AG04450 (cell line): ENCODE data around the gene TACC2. TPM values are rescaled to one million over a fixed set of nuclear protein-coding genes. Genes with fewer than 3 reads are reported as not detected.
A peak's percentile ranks its signal among the peaks of the same experiment; 100 is the strongest.

Experiments used
- CTCF ChIA-PET: fragments of 300-600, 350-600 bp; formaldehyde crosslinking; extraction: SDS; loops from one replicate; lab custom pipeline; 2022; ENCODE audit warnings: antibody characterized with exemption, inconsistent platforms; lab: Charles Lee
- POLR2A ChIA-PET: fragments of 350-600 bp; formaldehyde crosslinking; extraction: SDS; loops from one replicate; lab custom pipeline; 2021; ENCODE audit warnings: antibody characterized with exemption, inconsistent platforms; lab: Yijun Ruan, JAX
- DNase-seq: peaks from one replicate; pipeline ENCODE4 v3.0.0-alpha.2; 2011; ENCODE audit warnings: low read depth, low spot score
- H3K27ac ChIP-seq: one replicate; pipeline ENCODE4 v1.5.1; 2012; ENCODE audit warnings: low read depth, low read length, control low read depth
- H3K27me3 ChIP-seq: one replicate; pipeline ENCODE4 v1.6.0; 2012; ENCODE audit warnings: low read length; ENCODE audit not compliant: control insufficient read depth, insufficient read depth
- H3K4me3 ChIP-seq: 2 replicates; pipeline ENCODE4 v1.5.1; 2011; ENCODE audit warnings: mild to moderate bottlenecking, low read depth, low read length, control low read depth
- H3K9me3 ChIP-seq: 2 replicates; pipeline ENCODE4 v1.5.1; 2012; ENCODE audit warnings: low read length; ENCODE audit not compliant: control insufficient read depth, insufficient read depth
- CTCF ChIP-seq: IDR thresholded peaks from 2 replicates; pipeline ENCODE4 v1.5.1; 2011; ENCODE audit warnings: low read depth, low read length, control low read depth, inconsistent platforms
- polyA plus RNA-seq: library from polyadenylated mRNA; depleted of rRNA; stranded (reverse); fragments of >200 nt; gene quantifications from 2 replicates; pipeline ENCODE4 v1.2.3, GENCODE V29; 2011

Gene TACC2
- polyA plus RNA-seq, 1 experiment, result 16.8 TPM

DNA sequence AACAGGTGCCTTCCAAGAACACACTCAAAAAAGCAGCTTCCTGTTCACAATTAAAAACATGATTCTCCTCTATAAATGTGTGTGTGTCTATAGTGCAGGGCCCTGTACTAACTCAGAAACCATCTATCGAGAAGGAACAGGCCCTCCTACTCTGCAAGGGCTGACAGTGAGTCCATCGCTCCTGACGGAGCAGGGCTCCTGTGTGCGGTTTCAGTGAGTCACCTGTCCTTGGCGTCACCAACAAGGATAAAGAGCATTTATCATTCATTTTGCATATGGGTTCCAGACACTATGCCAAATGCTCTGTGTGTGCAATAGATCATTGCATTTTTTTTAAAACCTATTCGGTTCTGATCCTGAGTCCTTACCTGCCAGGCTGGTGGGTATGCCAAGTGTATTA lies 63.7 kb downstream of the TACC2 start:
- ChIA-PET POLR2A (no interaction called here), CTCF (interaction anchor here (0.6 to 2.9 kb wide), 10 partner anchors 9 to 382 kb away, joined by 3 to 61 read pairs (median 6); no protein-coding TSS in a partner anchor)
- Histone ChIP-seq H3K27me3 (no peaks in the 10 kb centered on the region), H3K27ac (no peak overlapping the region), H3K4me3 (no peak overlapping the region), H3K9me3 (no peaks in the 10 kb centered on the region)
- no peak for DNase-seq
- no peak for TF ChIP-seq CTCF

- no peak overlapping the region for H3K27ac ChIP-seq
- no peaks in the 10 kb centered on the region for H3K27me3 ChIP-seq
- DNase-seq, result no peak
- TF ChIP-seq CTCF, result no peak
- ChIA-PET POLR2A (no interaction called here), CTCF (interaction anchor here (2.9 kb wide), 1 partner anchor 9 kb away, joined by 61 read pairs; no protein-coding TSS in a partner anchor)
- no peaks in the 10 kb centered on the region for H3K9me3 ChIP-seq
- no peak overlapping the region for H3K4me3 ChIP-seq
Measured at GRCh38 chr10:122053314-122053713, 64.4 kb downstream of the TACC2 start.

DNA sequence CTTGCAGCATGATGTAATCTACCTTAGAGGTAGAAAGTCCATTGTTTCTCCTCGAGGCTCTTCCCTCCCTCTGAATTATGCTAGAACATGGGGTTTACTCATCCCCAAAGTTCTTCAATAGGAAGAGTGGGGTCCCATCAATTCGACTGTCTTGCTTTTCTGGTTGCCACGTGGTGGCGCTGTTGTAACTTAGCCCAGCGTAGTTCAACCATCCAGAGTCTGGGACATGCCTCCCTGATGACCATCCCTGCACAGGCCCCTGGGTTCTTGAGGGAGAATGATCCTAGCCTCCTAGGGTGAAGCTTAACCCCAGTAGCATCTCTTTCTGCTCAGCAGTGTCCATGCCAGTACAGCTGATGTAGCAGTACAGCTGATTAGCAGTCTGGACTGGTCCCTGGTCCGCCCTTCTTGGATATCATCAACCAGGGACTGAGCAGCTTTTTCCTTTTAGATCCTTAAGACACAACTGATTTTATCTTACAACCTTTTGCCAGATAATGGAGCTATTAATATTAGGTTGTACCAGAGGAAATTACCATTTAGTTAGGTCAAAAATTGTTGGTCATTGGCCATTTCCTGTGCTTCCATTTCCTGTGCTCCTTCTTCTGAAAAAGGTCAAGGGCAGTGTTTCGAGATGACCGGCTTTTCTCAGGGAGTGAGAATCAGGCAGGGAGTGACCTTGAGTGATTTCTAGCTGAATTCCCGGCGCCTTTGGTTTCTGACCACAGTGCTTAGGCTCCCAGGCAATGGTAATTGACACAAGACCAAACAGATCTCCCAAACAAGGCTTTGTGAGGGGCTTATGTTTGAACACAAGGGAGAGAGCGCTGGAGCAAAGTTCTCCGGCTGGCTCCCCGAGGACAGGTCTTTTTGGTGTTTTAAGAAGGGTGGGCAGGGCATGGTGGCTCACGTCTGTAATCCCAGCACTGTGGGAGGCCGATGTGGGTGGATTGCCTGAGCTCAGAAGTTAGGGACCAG lies 65.4 kb downstream of the TACC2 start:
- ChIA-PET CTCF (interaction anchor here (0.7 to 1.6 kb wide), 10 partner anchors 9 to 381 kb away, joined by 3 to 14 read pairs (median 5); no protein-coding TSS in a partner anchor), POLR2A (no interaction called here)
- TF ChIP-seq CTCF, result peak; percentile 63
- no peaks in the 10 kb centered on the region for H3K27me3 ChIP-seq
- H3K9me3 ChIP-seq, result no peaks in the 10 kb centered on the region
- H3K27ac ChIP-seq, result no peak overlapping the region
- H3K4me3 ChIP-seq, result no peak overlapping the region
- DNase-seq, result no peak

- ChIA-PET POLR2A (no interaction called here), CTCF (interaction anchor here (1.2 to 1.6 kb wide), 4 partner anchors 10 to 213 kb away, joined by 3 to 6 read pairs (median 4); no protein-coding TSS in a partner anchor)
- Histone ChIP-seq H3K9me3 (no peaks in the 10 kb centered on the region), H3K4me3 (no peak overlapping the region), H3K27ac (no peak overlapping the region), H3K27me3 (no peaks in the 10 kb centered on the region)
- TF ChIP-seq CTCF, result no peak
- no peak for DNase-seq
Measured at GRCh38 chr10:122055252-122055651, 66.3 kb downstream of the TACC2 start.

DNA sequence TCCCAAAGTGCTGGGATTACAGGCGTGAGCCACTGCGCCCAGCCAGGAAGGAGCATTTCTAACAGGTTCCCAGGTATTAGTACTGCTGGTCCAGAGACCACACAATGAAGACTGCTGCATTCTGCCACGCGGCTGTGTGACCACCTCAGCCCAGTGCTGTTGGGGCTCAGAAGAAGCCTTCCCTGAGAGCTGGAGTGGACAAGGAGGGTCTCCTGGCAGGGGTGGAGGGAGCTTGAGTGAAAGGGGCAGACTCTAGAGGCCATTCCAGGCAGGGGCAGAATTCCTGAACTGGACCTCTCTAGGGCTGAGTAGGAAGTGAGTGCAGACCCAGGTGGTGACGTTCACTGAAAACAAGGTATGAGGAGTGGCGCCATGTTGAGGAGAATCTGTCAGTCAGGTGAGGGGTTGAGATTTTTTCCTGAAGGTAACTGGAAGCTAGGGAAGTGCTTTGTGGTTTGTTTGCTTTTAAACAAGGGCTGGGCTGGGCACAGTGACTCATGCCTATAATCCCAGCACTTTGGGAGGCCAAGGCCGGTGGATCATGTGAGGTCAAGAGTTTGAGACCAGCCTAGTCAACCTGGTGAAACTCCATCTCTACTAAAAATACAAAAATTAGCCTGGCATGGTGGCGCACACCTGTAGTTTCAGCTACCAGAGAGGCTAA lies 67.6 kb downstream of the TACC2 start:
- Histone ChIP-seq H3K27ac (no peak overlapping the region), H3K27me3 (no peaks in the 10 kb centered on the region), H3K4me3 (no peak overlapping the region), H3K9me3 (no peaks in the 10 kb centered on the region)
- DNase-seq, result no peak
- no peak for TF ChIP-seq CTCF
- ChIA-PET CTCF (no interaction called here), POLR2A (no interaction called here)
